GM21619 (cell line): Measurements from ENCODE around the gene ECSIT.

ENCODE experiments used
- ATAC-seq: cut with Tn5 transposase; IDR thresholded peaks from one replicate; pipeline ENCODE4 v1.9.1; 2021; ENCODE audit not compliant: unreplicated experiment

The ECSIT gene

GRCh38 chr19:11504502-11505031, 24.4 kb downstream of the ECSIT start:
- ATAC-seq = no peak

- ATAC-seq = no peak
Observed at GRCh38 chr19:11499890-11500420, 29.0 kb downstream of the ECSIT start.

- ATAC-seq = no peak
Observed at GRCh38 chr19:11499220-11499726, 29.7 kb downstream of the ECSIT start.

- ATAC-seq = no peak
Observed at GRCh38 chr19:11496391-11497163, 32.4 kb downstream of the ECSIT start.

- no peak for ATAC-seq
Observed at GRCh38 chr19:11495885-11496284, 33.0 kb downstream of the ECSIT start.

- ATAC-seq = no peak
Observed at GRCh38 chr19:11495481-11495880, 33.5 kb downstream of the ECSIT start.

- ATAC-seq = no peak
Observed at GRCh38 chr19:11494634-11495285, 34.2 kb downstream of the ECSIT start.

GRCh38 chr19:11489378-11489777, 39.6 kb downstream of the ECSIT start:
- no peak for ATAC-seq

GRCh38 chr19:11486661-11487503, 42.1 kb downstream of the ECSIT start:
- no peak for ATAC-seq

- no peak for ATAC-seq
Observed at GRCh38 chr19:11485245-11485837, 43.6 kb downstream of the ECSIT start.

- no peak for ATAC-seq
Observed at GRCh38 chr19:11483366-11484111, 45.4 kb downstream of the ECSIT start.

- ATAC-seq = peak; percentile 53
Observed at GRCh38 chr19:11482384-11483050, 46.4 kb downstream of the ECSIT start.

- peak; percentile 58 for ATAC-seq
Observed at GRCh38 chr19:11481534-11482383, 47.2 kb downstream of the ECSIT start.

- ATAC-seq = no peak
Observed at GRCh38 chr19:11480715-11481533, 48.0 kb downstream of the ECSIT start, which contains the start of gene ELAVL3. TSS of gene ELAVL3 (minus strand) at chr19:11481046. CDS start at chr19:11480608, 438 bp downstream.

- ATAC-seq = no peak
Observed at GRCh38 chr19:11479898-11480714, 48.8 kb downstream of the ECSIT start.

- no peak for ATAC-seq
Observed at GRCh38 chr19:11479090-11479897, 49.6 kb downstream of the ECSIT start.
